Body of pancreas (tissue), 4 donors: Measurements from ENCODE around the gene BARX2.

Experiments used
- POLR2A ChIP-seq, 3 donors: fragments of 450-650 bp; IDR thresholded peaks; one replicate each; pipeline ENCODE4 v1.6.1; 2016; ENCODE audit warnings: antibody characterized with exemption in 3 of 3, mild to moderate bottlenecking in 2 of 3
- TF ChIP-seq, protein P1 (sequence below), 7 experiments: fragments of 450-650 bp in 4 of 7; fragments of 200-600 bp in 3 of 7; sonication (generic) in 3 of 7; IDR thresholded peaks; one replicate each; pipeline ENCODE4 v1.5.1; 2016 to 2019; ENCODE audit warnings: antibody characterized with exemption in 7 of 7

DNA sequence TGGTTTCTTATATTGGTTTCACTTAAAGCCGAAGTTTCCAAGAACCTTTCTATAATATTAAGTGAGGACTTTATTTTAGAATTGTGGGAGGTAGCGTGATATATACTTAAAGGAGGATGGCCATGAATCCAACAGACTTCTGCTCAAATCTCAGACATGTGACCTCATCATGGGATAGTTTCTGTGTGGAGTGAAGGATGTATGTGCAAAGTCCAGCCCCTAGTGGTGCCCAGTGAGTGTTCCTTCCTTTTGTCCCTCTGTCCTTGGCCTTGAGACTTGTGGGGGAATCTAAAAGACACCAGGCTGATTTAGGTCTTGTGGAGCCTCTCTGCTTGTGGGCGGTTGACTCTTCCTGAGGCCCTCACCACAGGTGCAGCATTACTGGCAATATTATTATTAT, 43.7 kb downstream of the BARX2 start:
- no peak for TF ChIP-seq POLR2A (IDR thresholded peaks at IDR 0.05)
- TF ChIP-seq, protein P1, sequence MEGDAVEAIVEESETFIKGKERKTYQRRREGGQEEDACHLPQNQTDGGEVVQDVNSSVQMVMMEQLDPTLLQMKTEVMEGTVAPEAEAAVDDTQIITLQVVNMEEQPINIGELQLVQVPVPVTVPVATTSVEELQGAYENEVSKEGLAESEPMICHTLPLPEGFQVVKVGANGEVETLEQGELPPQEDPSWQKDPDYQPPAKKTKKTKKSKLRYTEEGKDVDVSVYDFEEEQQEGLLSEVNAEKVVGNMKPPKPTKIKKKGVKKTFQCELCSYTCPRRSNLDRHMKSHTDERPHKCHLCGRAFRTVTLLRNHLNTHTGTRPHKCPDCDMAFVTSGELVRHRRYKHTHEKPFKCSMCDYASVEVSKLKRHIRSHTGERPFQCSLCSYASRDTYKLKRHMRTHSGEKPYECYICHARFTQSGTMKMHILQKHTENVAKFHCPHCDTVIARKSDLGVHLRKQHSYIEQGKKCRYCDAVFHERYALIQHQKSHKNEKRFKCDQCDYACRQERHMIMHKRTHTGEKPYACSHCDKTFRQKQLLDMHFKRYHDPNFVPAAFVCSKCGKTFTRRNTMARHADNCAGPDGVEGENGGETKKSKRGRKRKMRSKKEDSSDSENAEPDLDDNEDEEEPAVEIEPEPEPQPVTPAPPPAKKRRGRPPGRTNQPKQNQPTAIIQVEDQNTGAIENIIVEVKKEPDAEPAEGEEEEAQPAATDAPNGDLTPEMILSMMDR (IDR thresholded peaks at IDR 0.05), result no peak
